ENCODE data around the gene FOXD4L6. TPM values are rescaled to one million over a fixed set of nuclear protein-coding genes. Genes with fewer than 3 reads are reported as not detected.
A peak's percentile ranks its signal among the peaks of the same experiment; 100 is the strongest.
"Not testable (repeated sequence)": the region's sequence is repeated elsewhere in the genome, so short reads cannot be mapped to it uniquely, and the experiment has no call there.

The FOXD4L6 gene
- total and polyA plus RNA-seq, 7 donors, result 0.03 to 0.04 TPM; not detected in 5

- intact Hi-C loops (cut with DNase I); H3K36me3 ChIP-seq (ENCODE audit: insufficient read depth in 1 of 2, low read depth in 1 of 2); ATAC-seq; H3K4me3 ChIP-seq; H3K27me3 ChIP-seq (ENCODE audit: insufficient read depth in 3 of 3, low read length in 2 of 3); DNase-seq; H3K9me3 ChIP-seq; H3K27ac ChIP-seq; H3K4me1 ChIP-seq: not testable (repeated sequence)
- 43 to 52% (median 50%) methylated on average over 4 of the region's 4 CpGs for WGBS, 3 donors
Observed at GRCh38 chr9:41098759-41099158, 29.7 kb downstream of the FOXD4L6 start.

GRCh38 chr9:41095060-41095459, 33.4 kb downstream of the FOXD4L6 start:
- H3K9me3 ChIP-seq; DNase-seq; H3K4me1 ChIP-seq; H3K27ac ChIP-seq; H3K27me3 ChIP-seq (ENCODE audit: insufficient read depth in 3 of 3, low read length in 2 of 3); ATAC-seq; H3K36me3 ChIP-seq (ENCODE audit: insufficient read depth in 1 of 2, low read depth in 1 of 2); intact Hi-C loops (cut with DNase I); H3K4me3 ChIP-seq: not testable (repeated sequence)
- 41 to 61% (median 48%) methylated on average over 1 of the region's 2 CpGs for WGBS, 3 donors

GRCh38 chr9:41094010-41094773, 34.3 kb downstream of the FOXD4L6 start:
- DNase-seq; H3K4me3 ChIP-seq; ATAC-seq; H3K27me3 ChIP-seq (ENCODE audit: insufficient read depth in 3 of 3, low read length in 2 of 3); intact Hi-C loops (cut with DNase I); H3K9me3 ChIP-seq; H3K4me1 ChIP-seq; H3K36me3 ChIP-seq (ENCODE audit: insufficient read depth in 1 of 2, low read depth in 1 of 2); H3K27ac ChIP-seq: not testable (repeated sequence)
- 28 to 57% (median 51%) methylated on average over 3 to 5 of the region's 9 CpGs for WGBS, 3 donors

- H3K36me3 ChIP-seq (ENCODE audit: insufficient read depth in 1 of 2, low read depth in 1 of 2); DNase-seq; intact Hi-C loops (cut with DNase I); H3K9me3 ChIP-seq; H3K4me3 ChIP-seq; H3K27me3 ChIP-seq (ENCODE audit: insufficient read depth in 3 of 3, low read length in 2 of 3); H3K4me1 ChIP-seq; ATAC-seq; H3K27ac ChIP-seq: not testable (repeated sequence)
Observed at GRCh38 chr9:41090922-41091321, 37.6 kb downstream of the FOXD4L6 start.

- intact Hi-C loops (cut with DNase I); H3K36me3 ChIP-seq (ENCODE audit: insufficient read depth in 1 of 2, low read depth in 1 of 2); DNase-seq; H3K27me3 ChIP-seq (ENCODE audit: insufficient read depth in 3 of 3, low read length in 2 of 3); H3K9me3 ChIP-seq; H3K4me1 ChIP-seq; ATAC-seq; H3K4me3 ChIP-seq; H3K27ac ChIP-seq: not testable (repeated sequence)
- WGBS, 3 donors, result 51 to 55% (median 52%) methylated on average over 1 of the region's 1 CpG
Observed at GRCh38 chr9:41090386-41090785, 38.1 kb downstream of the FOXD4L6 start.

GRCh38 chr9:41088450-41089059, 39.9 kb downstream of the FOXD4L6 start:
- H3K27ac ChIP-seq; intact Hi-C loops (cut with DNase I); H3K4me3 ChIP-seq; H3K9me3 ChIP-seq; DNase-seq; H3K4me1 ChIP-seq; H3K27me3 ChIP-seq (ENCODE audit: insufficient read depth in 3 of 3, low read length in 2 of 3); H3K36me3 ChIP-seq (ENCODE audit: insufficient read depth in 1 of 2, low read depth in 1 of 2): not testable (repeated sequence)
- ATAC-seq, result peak; percentile 79 to 96 (median 88)
- 3 to 11% (median 6%) methylated on average over 9 of the region's 11 CpGs for WGBS, 3 donors
- peak; percentile 51 for TF ChIP-seq CTCF (IDR thresholded peaks at IDR 0.05)

- H3K27me3 ChIP-seq (ENCODE audit: insufficient read depth in 3 of 3, low read length in 2 of 3); H3K36me3 ChIP-seq (ENCODE audit: insufficient read depth in 1 of 2, low read depth in 1 of 2); H3K4me3 ChIP-seq; DNase-seq; intact Hi-C loops (cut with DNase I); H3K27ac ChIP-seq; H3K4me1 ChIP-seq; H3K9me3 ChIP-seq: not testable (repeated sequence)
- WGBS, 3 donors, result 58 to 63% (median 63%) methylated on average over 5 of the region's 5 CpGs
- peak in 1 of 4 donors; percentile 32 for ATAC-seq
Observed at GRCh38 chr9:41087929-41088328, 40.6 kb downstream of the FOXD4L6 start.

GRCh38 chr9:41087157-41087780, 41.2 kb downstream of the FOXD4L6 start:
- DNase-seq; H3K4me1 ChIP-seq; H3K4me3 ChIP-seq; H3K36me3 ChIP-seq (ENCODE audit: insufficient read depth in 1 of 2, low read depth in 1 of 2); H3K27ac ChIP-seq; ATAC-seq; H3K9me3 ChIP-seq; H3K27me3 ChIP-seq (ENCODE audit: insufficient read depth in 3 of 3, low read length in 2 of 3); intact Hi-C loops (cut with DNase I): not testable (repeated sequence)
- WGBS, 3 donors, result 34 to 46% (median 40%) methylated on average over 4 of the region's 5 CpGs

GRCh38 chr9:41086685-41087084, 41.8 kb downstream of the FOXD4L6 start:
- H3K4me3 ChIP-seq; ATAC-seq; H3K4me1 ChIP-seq; H3K9me3 ChIP-seq; DNase-seq; H3K36me3 ChIP-seq (ENCODE audit: insufficient read depth in 1 of 2, low read depth in 1 of 2); intact Hi-C loops (cut with DNase I); H3K27ac ChIP-seq; H3K27me3 ChIP-seq (ENCODE audit: insufficient read depth in 3 of 3, low read length in 2 of 3): not testable (repeated sequence)
- WGBS, 3 donors, result 0 to 89% (median 75%) methylated on average over 1 of the region's 1 CpG

- DNase-seq; H3K4me1 ChIP-seq; intact Hi-C loops (cut with DNase I); H3K27me3 ChIP-seq (ENCODE audit: insufficient read depth in 3 of 3, low read length in 2 of 3); H3K36me3 ChIP-seq (ENCODE audit: insufficient read depth in 1 of 2, low read depth in 1 of 2); ATAC-seq; H3K9me3 ChIP-seq; H3K4me3 ChIP-seq; H3K27ac ChIP-seq: not testable (repeated sequence)
- 76 to 81% (median 80%) methylated on average over 3 of the region's 3 CpGs for WGBS, 3 donors
Observed at GRCh38 chr9:41086215-41086614, 42.3 kb downstream of the FOXD4L6 start.

Data from psoas muscle (tissue), 8 donors.